IPS-20b (cell line): Measurements from ENCODE around the gene SDCBP2.

Experiments
- H3K27ac ChIP-seq: one replicate; pipeline ENCODE4 v1.5.1; 2013; ENCODE audit warnings: low read length
- H3K27me3 ChIP-seq: 2 replicates; pipeline ENCODE4 v1.6.1; 2013; ENCODE audit warnings: mild to moderate bottlenecking, low read length, inconsistent platforms; ENCODE audit not compliant: insufficient read depth
- H3K36me3 ChIP-seq: 2 replicates; pipeline ENCODE4 v1.6.1; 2013; ENCODE audit warnings: low read depth, mild to moderate bottlenecking, inconsistent platforms, low read length, moderate library complexity; ENCODE audit not compliant: insufficient read depth
- H3K4me1 ChIP-seq: 2 replicates; pipeline ENCODE4 v1.6.1; 2013; ENCODE audit warnings: mild to moderate bottlenecking, control low read depth, inconsistent platforms, low read length, moderate library complexity; ENCODE audit not compliant: insufficient read depth
- H3K4me3 ChIP-seq: 2 replicates; pipeline ENCODE4 v1.5.1; 2013; ENCODE audit warnings: mild to moderate bottlenecking, low read length, inconsistent platforms
- H3K9ac ChIP-seq: 2 replicates; pipeline ENCODE4 v1.6.1; 2013; ENCODE audit warnings: low read depth, mild to moderate bottlenecking, inconsistent platforms, low read length, moderate library complexity
- H3K9me3 ChIP-seq: 2 replicates; pipeline ENCODE4 v1.6.1; 2013; ENCODE audit warnings: mild to moderate bottlenecking, low read depth, low read length, inconsistent platforms; ENCODE audit not compliant: insufficient read depth

Gene SDCBP2, protein sequence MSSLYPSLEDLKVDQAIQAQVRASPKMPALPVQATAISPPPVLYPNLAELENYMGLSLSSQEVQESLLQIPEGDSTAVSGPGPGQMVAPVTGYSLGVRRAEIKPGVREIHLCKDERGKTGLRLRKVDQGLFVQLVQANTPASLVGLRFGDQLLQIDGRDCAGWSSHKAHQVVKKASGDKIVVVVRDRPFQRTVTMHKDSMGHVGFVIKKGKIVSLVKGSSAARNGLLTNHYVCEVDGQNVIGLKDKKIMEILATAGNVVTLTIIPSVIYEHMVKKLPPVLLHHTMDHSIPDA

DNA sequence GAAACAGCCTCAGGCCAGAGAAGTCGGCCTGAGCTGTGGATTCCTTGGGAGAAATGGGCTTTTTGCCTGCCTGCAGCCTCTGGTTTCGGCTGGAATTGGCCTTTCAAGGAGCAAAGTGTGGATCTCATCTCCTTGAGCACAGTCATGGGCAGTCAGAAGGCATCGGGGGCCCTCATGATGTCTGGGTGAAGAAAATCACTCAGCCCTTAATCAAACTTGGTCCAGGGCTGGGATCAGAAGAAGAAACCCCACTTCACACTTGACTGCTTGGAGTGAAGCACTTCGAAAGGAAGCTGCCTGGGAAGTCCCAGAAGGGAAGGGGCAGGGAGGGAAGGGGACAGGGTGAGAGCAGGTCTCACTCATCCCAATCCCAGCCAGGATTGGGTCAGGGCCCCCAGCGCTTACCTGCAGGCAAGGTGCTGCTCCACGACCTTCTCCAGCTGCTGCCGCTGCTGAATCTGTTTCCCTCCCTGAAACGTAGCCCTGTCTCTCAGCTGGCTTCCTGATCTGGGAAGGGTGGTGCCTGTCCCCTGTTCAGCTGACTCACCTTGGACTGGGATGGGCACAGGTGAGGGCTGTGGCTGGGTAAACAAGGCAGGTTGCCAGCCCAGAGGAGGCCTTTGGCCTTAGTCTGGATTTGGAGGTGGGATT is at the start of gene SDCBP2:
Gene SDCBP2, minus strand, starts transcription at position 460 of the 651 bp plus-strand sequence. CDS start 8,723 bp downstream, outside the sequence.
- Histone ChIP-seq H3K4me3 (no peak within 1 kb of the TSS), H3K4me1 (peaks cover 8% of the 10 kb centered on the region; the same call in 1 of the 2 replicates), H3K9ac (no peak within 1 kb of the TSS), H3K9me3 (no peaks in the 10 kb centered on the region), H3K27ac (no peak within 1 kb of the TSS), H3K27me3 (no peaks in the 10 kb centered on the region), H3K36me3 (0 out of 2 replicates have a peak, but pooled peaks cover 11% of the 10 kb centered on the region)

DNA sequence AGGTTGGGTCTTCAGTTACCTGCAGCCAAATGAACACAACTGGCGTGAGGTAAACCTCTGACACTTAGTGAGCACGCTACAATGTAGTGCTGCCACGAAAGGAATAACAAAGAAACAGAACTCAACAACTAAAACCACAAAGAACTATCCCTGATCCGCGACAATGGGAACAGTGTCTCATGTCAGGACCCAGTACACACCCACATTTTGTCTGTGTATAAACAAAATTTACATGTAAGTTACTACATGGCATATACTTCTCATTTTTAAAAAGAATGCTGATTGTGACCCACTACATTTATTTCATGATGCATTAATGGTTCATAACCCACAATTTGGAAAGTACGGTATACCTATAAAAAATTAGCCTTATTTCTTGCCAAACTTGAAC is 49.8 kb upstream of the SDCBP2 start:
- Histone ChIP-seq H3K9ac (no peak overlapping the region), H3K27ac (no peak overlapping the region), H3K27me3 (no peaks in the 10 kb centered on the region), H3K9me3 (no peaks in the 10 kb centered on the region), H3K4me1 (peaks cover 13% of the 10 kb centered on the region), H3K4me3 (no peak overlapping the region), H3K36me3 (peaks cover 20% of the 10 kb centered on the region)

DNA sequence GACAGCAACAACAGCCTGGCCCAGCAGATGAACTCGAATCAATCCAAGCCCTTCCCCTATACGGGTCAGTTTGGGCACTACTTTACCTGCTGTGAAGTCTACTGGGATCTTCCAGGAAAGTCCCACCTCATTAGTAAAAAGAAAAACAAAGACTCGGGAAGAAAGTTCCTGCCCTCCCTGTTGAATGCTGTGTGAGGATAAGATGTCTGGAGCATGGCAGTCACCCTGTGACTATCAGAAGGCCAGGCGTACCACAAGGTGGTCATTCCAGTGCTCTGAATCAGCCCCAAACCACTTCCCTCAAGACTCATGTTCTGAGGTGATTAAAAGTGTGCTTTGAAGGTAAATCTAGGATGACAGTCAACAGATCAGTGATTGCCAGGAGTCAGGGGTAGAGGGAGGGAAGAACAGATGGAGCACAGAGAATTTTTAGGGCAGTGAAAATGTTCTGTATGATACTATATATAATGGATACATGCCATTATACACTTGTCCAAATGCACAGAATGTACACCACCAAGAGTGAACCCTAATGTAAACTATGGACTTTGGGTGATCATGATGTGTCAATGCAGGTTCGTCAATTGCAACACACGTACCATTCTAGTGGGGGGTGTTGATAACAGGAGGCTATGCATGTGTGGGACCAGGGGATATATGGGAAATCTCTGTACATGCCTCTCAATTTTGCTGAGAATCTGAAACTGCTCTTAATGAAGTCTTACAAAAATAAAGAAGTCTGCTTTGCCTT is 49.2 kb upstream of the SDCBP2 start:
- Histone ChIP-seq H3K27ac (no peak overlapping the region), H3K4me1 (peaks cover 13% of the 10 kb centered on the region), H3K4me3 (no peak overlapping the region), H3K27me3 (no peaks in the 10 kb centered on the region), H3K9me3 (no peaks in the 10 kb centered on the region), H3K9ac (no peak overlapping the region), H3K36me3 (peaks cover 25% of the 10 kb centered on the region)

DNA sequence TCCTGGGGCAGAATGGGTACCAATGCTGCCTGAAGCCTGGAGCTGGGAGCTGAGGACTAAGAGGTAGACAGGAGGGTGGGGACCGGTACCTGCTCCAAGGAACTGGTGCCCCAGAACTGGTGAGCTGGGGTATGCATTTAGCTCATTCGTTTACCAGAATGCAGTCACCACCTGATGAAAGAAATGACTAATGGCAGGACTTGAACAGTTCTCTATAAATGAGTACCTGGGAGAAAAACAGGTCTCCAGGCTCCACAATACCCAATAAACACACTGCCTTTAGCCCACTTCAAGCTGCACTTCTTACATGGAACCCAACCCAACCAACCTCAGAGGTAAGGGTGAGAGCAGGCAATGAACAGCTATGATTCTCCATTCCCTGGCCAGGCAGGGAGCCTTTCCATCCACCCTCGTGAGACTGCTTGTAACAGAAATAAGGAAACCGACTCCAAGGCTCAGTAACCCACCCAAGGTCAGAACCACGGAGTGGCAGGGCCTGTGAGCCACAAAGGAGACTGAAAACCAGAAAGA is 48.5 kb upstream of the SDCBP2 start:
- H3K9me3 ChIP-seq: no peaks in the 10 kb centered on the region
- no peak overlapping the region for H3K27ac ChIP-seq
- H3K9ac ChIP-seq: no peak overlapping the region
- H3K4me1 ChIP-seq: peaks cover 13% of the 10 kb centered on the region
- no peaks in the 10 kb centered on the region for H3K27me3 ChIP-seq
- peaks cover 27% of the 10 kb centered on the region for H3K36me3 ChIP-seq
- H3K4me3 ChIP-seq: no peak overlapping the region

DNA sequence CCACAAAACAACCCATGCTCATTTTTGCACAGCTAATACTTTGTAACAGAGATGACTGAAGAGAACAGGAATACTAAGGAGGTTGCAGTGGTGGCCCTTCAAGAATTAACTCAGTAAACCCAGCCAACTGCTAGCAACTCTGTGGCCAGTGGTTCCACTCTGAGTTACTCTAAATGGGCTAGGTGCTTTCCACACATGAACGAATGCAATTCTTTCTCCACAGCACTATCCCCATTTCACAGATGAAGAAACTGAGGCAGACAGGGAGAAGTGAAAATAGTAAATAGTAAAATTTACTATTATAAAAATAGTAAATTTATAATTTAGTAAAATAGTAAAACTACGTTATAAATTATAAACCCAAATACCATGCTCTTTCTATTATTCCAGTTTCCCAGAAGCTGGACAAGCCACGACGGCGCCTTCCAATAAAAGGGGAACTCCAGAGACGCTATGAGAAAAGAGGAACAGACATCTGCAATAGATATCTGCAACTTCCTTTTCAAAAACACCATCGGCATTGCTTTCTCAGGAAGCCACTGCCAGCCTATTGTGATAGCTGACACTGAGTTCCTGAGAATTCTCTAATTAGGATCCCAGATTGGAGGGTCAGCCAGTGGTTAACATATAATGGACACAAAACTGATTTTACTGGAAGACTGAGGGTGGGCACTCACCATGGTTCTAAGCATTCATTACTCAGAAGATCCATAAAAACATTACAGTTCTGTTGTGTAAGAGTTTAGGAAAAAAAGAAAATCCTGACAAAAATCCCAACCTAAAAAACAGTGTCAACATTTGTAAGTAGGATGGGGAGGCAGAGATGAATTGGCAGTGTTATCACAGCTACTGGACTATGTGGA is 47.7 kb upstream of the SDCBP2 start:
- Histone ChIP-seq H3K27ac (no peak overlapping the region), H3K4me3 (no peak overlapping the region), H3K4me1 (peaks cover 13% of the 10 kb centered on the region), H3K9ac (no peak overlapping the region), H3K36me3 (peaks cover 35% of the 10 kb centered on the region), H3K9me3 (no peaks in the 10 kb centered on the region), H3K27me3 (no peaks in the 10 kb centered on the region)

DNA sequence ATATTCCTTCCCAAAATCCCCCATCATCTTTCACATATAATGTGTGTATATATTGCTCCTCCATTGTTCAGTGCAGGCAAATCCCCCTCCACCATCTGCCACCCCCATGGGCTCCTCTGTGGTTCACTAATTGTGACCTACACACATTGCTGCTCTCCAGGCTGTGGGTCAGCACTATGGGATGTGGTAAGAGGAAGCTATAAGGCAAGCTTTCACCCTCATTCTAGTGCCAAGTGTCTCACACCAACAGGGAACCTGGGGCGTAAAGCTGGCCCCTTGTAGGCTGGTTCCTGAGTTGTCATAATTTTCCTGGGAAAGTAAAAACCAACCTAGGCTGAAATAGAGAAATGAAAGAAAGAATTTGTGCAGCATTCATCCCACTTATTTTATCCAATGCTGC is 47.1 kb upstream of the SDCBP2 start:
- no peak overlapping the region for H3K27ac ChIP-seq
- peaks cover 13% of the 10 kb centered on the region for H3K4me1 ChIP-seq
- no peak overlapping the region for H3K4me3 ChIP-seq
- no peaks in the 10 kb centered on the region for H3K9me3 ChIP-seq
- H3K27me3 ChIP-seq: no peaks in the 10 kb centered on the region
- peaks cover 41% of the 10 kb centered on the region for H3K36me3 ChIP-seq
- no peak overlapping the region for H3K9ac ChIP-seq

DNA sequence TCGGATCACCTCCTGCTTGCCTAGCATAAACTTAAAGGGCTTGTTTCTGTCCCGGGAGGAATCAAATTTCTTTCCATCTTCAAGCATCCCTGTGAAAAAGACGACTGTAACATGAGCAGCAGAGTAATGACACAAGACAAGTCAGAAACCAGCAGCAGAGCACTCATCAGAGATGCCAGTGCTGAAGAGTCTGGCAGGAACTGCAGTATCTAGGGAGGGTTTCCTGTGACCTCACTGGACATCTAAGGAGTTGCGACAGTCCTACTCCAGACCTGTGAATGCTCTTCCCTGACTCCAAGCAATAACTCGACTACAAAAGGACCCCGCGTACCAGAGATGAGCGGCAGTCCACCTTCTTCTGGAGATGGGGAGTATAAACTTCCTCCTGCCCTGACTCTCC is 46.6 kb upstream of the SDCBP2 start:
- no peak overlapping the region for H3K27ac ChIP-seq

DNA sequence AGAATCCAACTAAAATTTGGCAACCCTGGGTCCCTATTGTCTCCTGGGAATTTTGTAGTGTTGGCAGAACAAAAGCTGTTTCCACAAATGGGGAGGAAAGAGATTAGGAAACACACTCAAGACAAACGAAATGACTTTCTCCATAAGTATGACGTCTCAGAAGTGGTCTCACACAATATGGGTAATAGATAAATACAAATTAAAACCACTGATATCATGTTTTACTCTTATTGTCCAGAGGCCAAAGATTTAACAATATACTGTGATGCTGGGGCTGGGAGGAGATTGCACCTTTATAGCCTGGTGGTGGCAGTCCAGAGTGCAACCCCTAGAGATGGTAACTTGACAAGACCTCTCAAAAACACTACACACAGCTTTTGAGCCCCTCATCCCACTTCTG is 45.3 kb upstream of the SDCBP2 start:
- H3K4me1 ChIP-seq: peaks cover 13% of the 10 kb centered on the region
- no peak overlapping the region for H3K27ac ChIP-seq
- H3K36me3 ChIP-seq: peaks cover 52% of the 10 kb centered on the region
- H3K4me3 ChIP-seq: no peak overlapping the region
- no peaks in the 10 kb centered on the region for H3K27me3 ChIP-seq
- no peaks in the 10 kb centered on the region for H3K9me3 ChIP-seq
- H3K9ac ChIP-seq: no peak overlapping the region

More for the DNA sequence above, 46.6 kb upstream of the SDCBP2 start:
- Histone ChIP-seq H3K36me3 (peaks cover 46% of the 10 kb centered on the region), H3K4me1 (peaks cover 13% of the 10 kb centered on the region), H3K9me3 (no peaks in the 10 kb centered on the region), H3K27me3 (no peaks in the 10 kb centered on the region), H3K4me3 (no peak overlapping the region), H3K9ac (no peak overlapping the region)

DNA sequence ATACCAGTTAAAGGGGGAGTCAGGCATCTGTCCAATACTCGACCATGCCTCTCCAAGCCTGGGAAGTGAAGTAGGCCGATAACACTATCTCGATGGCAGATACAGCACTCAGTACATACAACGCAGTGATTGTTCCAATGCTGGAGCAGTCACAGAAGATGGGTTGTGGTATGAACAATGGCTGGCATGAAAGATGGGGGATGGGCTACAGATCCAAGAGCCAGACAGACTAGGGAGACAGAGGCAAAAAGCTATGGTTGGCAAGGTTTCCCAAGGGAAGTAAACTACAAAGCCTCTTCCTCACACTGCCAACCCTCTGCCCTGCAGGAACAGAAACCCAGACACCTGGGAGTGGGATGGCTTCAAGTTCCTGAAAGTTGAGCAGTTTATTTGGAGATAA is 44.7 kb upstream of the SDCBP2 start:
- no peak overlapping the region for H3K27ac ChIP-seq
- peaks cover 13% of the 10 kb centered on the region for H3K4me1 ChIP-seq
- H3K9ac ChIP-seq: no peak overlapping the region
- no peak overlapping the region for H3K4me3 ChIP-seq
- H3K27me3 ChIP-seq: no peaks in the 10 kb centered on the region
- no peaks in the 10 kb centered on the region for H3K9me3 ChIP-seq
- peaks cover 55% of the 10 kb centered on the region for H3K36me3 ChIP-seq

DNA sequence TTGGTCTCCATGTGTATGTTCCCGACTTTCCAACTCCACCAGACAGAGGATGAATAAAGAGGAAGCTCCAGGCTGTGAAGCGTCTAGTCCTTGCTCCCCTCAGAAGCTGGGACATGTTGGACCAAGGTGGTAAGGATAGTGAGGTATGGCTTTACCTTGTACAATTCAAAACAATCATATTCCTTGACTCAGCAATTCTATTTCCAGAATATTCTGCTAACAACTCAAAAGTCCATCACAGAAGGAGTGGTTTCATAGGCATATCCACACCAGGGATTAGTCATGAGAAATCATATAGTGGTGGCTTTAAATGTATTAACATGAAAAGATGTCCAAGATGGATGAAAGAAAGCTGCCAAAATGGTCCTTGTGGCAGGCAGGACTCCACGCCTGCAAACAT is 44.1 kb upstream of the SDCBP2 start:
- peaks cover 61% of the 10 kb centered on the region for H3K36me3 ChIP-seq
- H3K9ac ChIP-seq: no peak overlapping the region

More for the DNA sequence above, 44.1 kb upstream of the SDCBP2 start:
- Histone ChIP-seq H3K4me3 (no peak overlapping the region), H3K27ac (no peak overlapping the region), H3K27me3 (no peaks in the 10 kb centered on the region), H3K4me1 (peaks cover 9% of the 10 kb centered on the region), H3K9me3 (no peaks in the 10 kb centered on the region)
